H1 (cell line): ENCODE results near the gene FBXO2. TPM values are rescaled to one million over a fixed set of nuclear protein-coding genes. Genes with fewer than 3 reads are reported as not detected.

Experiments
- CTCF ChIA-PET: fragments of 300-600 bp; sonication (Branson Sonifier 250); formaldehyde crosslinking; loops from one replicate; lab custom pipeline; 2021; ENCODE audit not compliant: partially characterized antibody; lab: Charles Lee
- POLR2A ChIA-PET: fragments of 300-600 bp; sonication (Branson Sonifier 250); formaldehyde crosslinking; loops from one replicate; lab custom pipeline; 2021; ENCODE audit warnings: inconsistent platforms; ENCODE audit not compliant: partially characterized antibody; lab: Charles Lee
- DNase-seq, 2 experiments: peaks; one replicate each; pipeline versions ENCODE4 v3.0.0 to v3.0.0-alpha.2; 2010 to 2022; ENCODE audit warnings: low spot score in 2 of 2, low read depth in 1 of 2, mixed read lengths in 1 of 2
- FAIRE-seq: peaks from 2 replicates; lab custom pipeline; 2011; peaks lifted over from hg19 to GRCh38; lab: Jason Lieb, UNC
- H2AFZ ChIP-seq: 2 replicates; pipeline ENCODE4 v1.8.1; 2012; ENCODE audit warnings: low read length, inconsistent platforms
- H2AK5ac ChIP-seq: 2 replicates; pipeline ENCODE4 v1.6.1; 2013; ENCODE audit warnings: low read depth, low read length
- H2BK120ac ChIP-seq: replicated peaks from 2 replicates; pipeline ENCODE3; 2013; ENCODE audit warnings: low read depth, low read length, inconsistent platforms
- H2BK12ac ChIP-seq: 2 replicates; pipeline ENCODE4 v1.6.1; 2013; ENCODE audit warnings: low read depth, low read length
- H2BK15ac ChIP-seq: 2 replicates; pipeline ENCODE4 v1.6.1; 2013; ENCODE audit warnings: low read length
- H2BK20ac ChIP-seq: 2 replicates; pipeline ENCODE4 v1.6.1; 2013; ENCODE audit warnings: low read length
- H2BK5ac ChIP-seq: 2 replicates; pipeline ENCODE4 v1.6.1; 2013; ENCODE audit warnings: low read depth, low read length
- H3K14ac ChIP-seq: 2 replicates; pipeline ENCODE4 v1.6.1; 2013; ENCODE audit warnings: inconsistent platforms; ENCODE audit not compliant: insufficient read length
- H3K18ac ChIP-seq: 2 replicates; pipeline ENCODE4 v1.6.1; 2013; ENCODE audit warnings: low read length; ENCODE audit errors: extremely low read depth
- H3K23ac ChIP-seq: 2 replicates; pipeline ENCODE4 v1.6.1; 2013; ENCODE audit warnings: inconsistent platforms; ENCODE audit not compliant: insufficient read length
- H3K23me2 ChIP-seq: 2 replicates; pipeline ENCODE4 v1.6.1; 2013; ENCODE audit warnings: low read depth, low read length
- H3K27ac ChIP-seq: 2 replicates; pipeline ENCODE4 v1.6.1; 2011; ENCODE audit warnings: low read depth, low read length, inconsistent platforms
- H3K27me3 ChIP-seq, 4 experiments: replicated peaks in 1 of 4; 1 replicate in 1 of 4; 2 replicates in 3 of 4; pipeline versions ENCODE4 v1.6.1 to v1.8.1; 2011 to 2013; ENCODE audit warnings: low read length in 3 of 4, mild to moderate bottlenecking in 3 of 4, inconsistent platforms in 2 of 4, mixed read lengths in 2 of 4, moderate library complexity in 1 of 4; ENCODE audit not compliant: control insufficient read depth in 3 of 4, insufficient read depth in 3 of 4; ENCODE audit errors: extremely low read depth in 1 of 4
- H3K36me3 ChIP-seq, 4 experiments: 2 replicates each; pipeline versions ENCODE4 v1.6.1 to v1.8.1; 2011 to 2013; ENCODE audit warnings: mild to moderate bottlenecking in 4 of 4, low read length in 3 of 4, moderate library complexity in 2 of 4, control low read depth in 1 of 4, inconsistent platforms in 1 of 4; ENCODE audit not compliant: insufficient read depth in 4 of 4, control insufficient read depth in 2 of 4
- H3K4ac ChIP-seq: replicated peaks from 2 replicates; pipeline ENCODE3; 2013; ENCODE audit warnings: low read length, low read depth, mixed read lengths, inconsistent platforms; ENCODE audit not compliant: insufficient read length
- H3K4me1 ChIP-seq, 4 experiments: replicated peaks in 1 of 4; 1 replicate in 1 of 4; 2 replicates in 3 of 4; pipeline versions ENCODE4 v1.6.1 to v1.8.1; 2011 to 2013; ENCODE audit warnings: low read length in 3 of 4, inconsistent platforms in 2 of 4, mixed read lengths in 1 of 4; ENCODE audit not compliant: insufficient read depth in 4 of 4, control insufficient read depth in 3 of 4
- H3K4me2 ChIP-seq, 2 experiments: 2 replicates each; pipeline versions ENCODE4 v1.6.1 to v1.8.1; 2011 to 2013; ENCODE audit warnings: low read depth in 2 of 2, low read length in 2 of 2, control low read depth in 1 of 2, inconsistent platforms in 1 of 2, mild to moderate bottlenecking in 1 of 2; ENCODE audit not compliant: insufficient read depth in 1 of 2
- H3K4me3 ChIP-seq, 4 experiments: fragments of 200-600, 300-600 bp in 1 of 4; sonication (generic), shearing (Covaris generic), sonication (Bioruptor Twin) in 1 of 4; 2 replicates each; pipeline versions ENCODE4 v1.5.1 to v1.8.1; 2011 to 2016; ENCODE audit warnings: low read length in 4 of 4, low read depth in 3 of 4, control low read depth in 2 of 4, inconsistent platforms in 2 of 4, mild to moderate bottlenecking in 2 of 4, mixed read lengths in 1 of 4, moderate library complexity in 1 of 4; ENCODE audit not compliant: insufficient read depth in 2 of 4; ENCODE audit errors: extremely low read depth in 1 of 4
- H3K56ac ChIP-seq: replicated peaks from 2 replicates; pipeline ENCODE3; 2013; ENCODE audit warnings: low read depth, mild to moderate bottlenecking, mixed read lengths, low read length, inconsistent platforms; ENCODE audit not compliant: insufficient read length
- H3K79me1 ChIP-seq: 2 replicates; pipeline ENCODE4 v1.6.1; 2013; ENCODE audit warnings: low read depth, low read length, control low read depth
- H3K79me2 ChIP-seq, 2 experiments: 2 replicates each; pipeline versions ENCODE4 v1.6.1 to v1.8.1; 2012 to 2013; ENCODE audit warnings: low read length in 2 of 2, mild to moderate bottlenecking in 2 of 2, inconsistent platforms in 1 of 2; ENCODE audit not compliant: insufficient read depth in 2 of 2, control insufficient read depth in 1 of 2
- H3K9ac ChIP-seq, 4 experiments: replicated peaks in 1 of 4; 1 replicate in 1 of 4; 2 replicates in 3 of 4; pipeline versions ENCODE4 v1.6.1 to v1.8.1; 2011 to 2013; ENCODE audit warnings: low read depth in 3 of 4, low read length in 3 of 4, control low read depth in 2 of 4, mild to moderate bottlenecking in 2 of 4, moderate library complexity in 2 of 4, inconsistent platforms in 1 of 4; ENCODE audit errors: extremely low read depth in 1 of 4
- H3K9me3 ChIP-seq, 2 experiments: 2 replicates each; pipeline versions ENCODE4 v1.6.1 to v1.8.1; 2012 to 2013; ENCODE audit warnings: mild to moderate bottlenecking in 2 of 2, moderate library complexity in 2 of 2, control low read depth in 1 of 2, inconsistent platforms in 1 of 2, low read depth in 1 of 2, low read length in 1 of 2, mixed read lengths in 1 of 2; ENCODE audit not compliant: insufficient read depth in 2 of 2
- H4K20me1 ChIP-seq, 2 experiments: replicated peaks in 1 of 2; 2 replicates each; pipeline versions ENCODE3 to v1.8.1; 2011 to 2013; ENCODE audit warnings: inconsistent platforms in 2 of 2, low read length in 2 of 2, mild to moderate bottlenecking in 1 of 2; ENCODE audit not compliant: insufficient read depth in 2 of 2, control insufficient read depth in 1 of 2
- H4K5ac ChIP-seq: 2 replicates; pipeline ENCODE4 v1.6.1; 2013; ENCODE audit warnings: low read length, low read depth, mixed read lengths, inconsistent platforms; ENCODE audit not compliant: insufficient read length
- H4K8ac ChIP-seq: 2 replicates; pipeline ENCODE4 v1.8.0; 2013; ENCODE audit warnings: mild to moderate bottlenecking, moderate library complexity, low read length, inconsistent platforms; ENCODE audit not compliant: insufficient read depth; ENCODE audit errors: extremely low read depth
- H4K91ac ChIP-seq: replicated peaks from 2 replicates; pipeline ENCODE3; 2013; ENCODE audit warnings: low read length, mixed read lengths, inconsistent platforms; ENCODE audit not compliant: insufficient read length
- ASH2L ChIP-seq: fragments of 200-600, 300-600 bp; sonication (generic); IDR thresholded peaks from one replicate; pipeline ENCODE4 v1.7.1; 2017; ENCODE audit warnings: low read length
- CEBPB ChIP-seq: IDR thresholded peaks from 2 replicates; pipeline ENCODE4 v1.6.1; 2012; ENCODE audit warnings: low read depth, low read length
- CHD2 ChIP-seq: IDR thresholded peaks from 2 replicates; pipeline ENCODE4 v1.6.1; 2012; ENCODE audit warnings: low read length, improper control_type of control experiment
- HDAC2 ChIP-seq, 2 experiments: fragments of 300-600 bp in 1 of 2; sonication (generic) in 1 of 2; IDR thresholded peaks; 2 replicates each; pipeline ENCODE4 v1.6.1; 2011 to 2012; ENCODE audit warnings: low read depth in 2 of 2, low read length in 2 of 2, mild to moderate bottlenecking in 2 of 2, moderate library complexity in 2 of 2, borderline replicate concordance in 1 of 2, inconsistent platforms in 1 of 2
- JUND ChIP-seq: IDR thresholded peaks from 2 replicates; pipeline ENCODE4 v1.6.1; 2011; ENCODE audit warnings: mild to moderate bottlenecking, improper control_type of control experiment, low read length
- MAX ChIP-seq: IDR thresholded peaks from 2 replicates; pipeline ENCODE4 v1.6.1; 2012; ENCODE audit warnings: inconsistent platforms
- PHF8 ChIP-seq: fragments of 200-600 bp; sonication (generic); conservative IDR thresholded peaks from 2 replicates; pipeline ENCODE4 v1.7.1; 2012; ENCODE audit warnings: low read depth, mild to moderate bottlenecking, inconsistent platforms, low read length, moderate library complexity
- POLR2A ChIP-seq, 2 experiments: IDR thresholded peaks; 1 replicate in 1 of 2; 2 replicates in 1 of 2; pipeline ENCODE4 v1.6.1; 2011; ENCODE audit warnings: low read depth in 2 of 2, low read length in 2 of 2, mild to moderate bottlenecking in 2 of 2; ENCODE audit errors: control extremely low read depth in 1 of 2
- POU5F1 ChIP-seq: IDR thresholded peaks from 2 replicates; pipeline ENCODE4 v1.6.1; 2011; ENCODE audit warnings: low read depth, mild to moderate bottlenecking, low read length, moderate library complexity
- RXRA ChIP-seq: IDR thresholded peaks from 2 replicates; pipeline ENCODE4 v1.6.1; 2011; ENCODE audit warnings: low read depth, mild to moderate bottlenecking, low read length, moderate library complexity; ENCODE audit not compliant: insufficient read depth
- SIN3A ChIP-seq, 2 experiments: IDR thresholded peaks in 1 of 2; conservative IDR thresholded peaks in 1 of 2; 2 replicates each; pipeline ENCODE4 v1.6.1; 2011 to 2012; ENCODE audit warnings: low read length in 2 of 2, improper control_type of control experiment in 1 of 2, low read depth in 1 of 2, mild to moderate bottlenecking in 1 of 2
- SIRT6 ChIP-seq: IDR thresholded peaks from one replicate; pipeline ENCODE4 v1.7.1; 2012; ENCODE audit warnings: low read length, inconsistent platforms
- TEAD4 ChIP-seq: IDR thresholded peaks from 2 replicates; pipeline ENCODE4 v1.6.1; 2012; ENCODE audit warnings: low read depth, low read length, inconsistent platforms, mixed read lengths
- YY1 ChIP-seq: IDR thresholded peaks from 2 replicates; pipeline ENCODE4 v1.6.1; 2011; ENCODE audit warnings: low read depth, mild to moderate bottlenecking, low read length
- WGBS, 2 experiments: shearing (Covaris generic) in 1 of 2; methylation state at CpG; one replicate each; pipeline versions ENCODE4 v1.1.6 to v1.1.7; 2013 to 2015; ENCODE audit warnings: low lambda C conversion rate in 2 of 2, mixed read lengths in 2 of 2, inconsistent platforms in 1 of 2, low coverage in 1 of 2, missing lambda C conversion rate in 1 of 2; ENCODE audit not compliant: insufficient replicate concordance in 2 of 2, insufficient coverage in 1 of 2, insufficient read length in 1 of 2; ENCODE audit errors: extremely low coverage in 1 of 2, missing lambda C conversion rate in 1 of 2; 5-methylcytosine and 5-hydroxymethylcytosine counted together
- polyA plus RNA-seq, 7 experiments: library from polyadenylated mRNA; depleted of rRNA in 3 of 7; stranded (reverse) in 5 of 7; unstranded in 2 of 7; fragments of >200 nt in 5 of 7; fragments of 200-250 nt in 2 of 7; gene quantifications; 1 replicate in 5 of 7; 2 replicates in 1 of 7; 4 replicates in 1 of 7; pipeline versions ENCODE4 v1.2.1 to v1.2.3, GENCODE V29; 2011 to 2013; ENCODE audit warnings: missing spikeins in 2 of 7, mixed read lengths in 2 of 7
- total RNA-seq: library from RNA; stranded (reverse); fragmentation: NEBNext Ultra II Directional; extraction: Animal tissue kit (Norgen Biotek cat#: 25700); gene quantifications from 2 replicates; pipeline ENCODE4 v1.2.1, GENCODE V29; 2021

Gene FBXO2
- total and polyA plus RNA-seq, 2 of the 8 experiments (the other 6 are each of a cell fraction or from before 2014, with no cell fraction given): 51.3 to 57.9 TPM

GRCh38 chr1:11610629-11611180 lies 43.5 kb downstream of the FBXO2 start:
- Histone ChIP-seq H2AK5ac (no peak overlapping the region), H2BK5ac (no peak overlapping the region), H3K4me1 (no peaks in the 10 kb centered on the region), H2BK20ac (no peak overlapping the region), H3K56ac (no peak overlapping the region), H3K27ac (no peak overlapping the region), H3K14ac (no peak overlapping the region), H4K8ac (no peak overlapping the region), H3K36me3 (no peaks in the 10 kb centered on the region), H2BK120ac (no peak overlapping the region), H3K9ac (no peak overlapping the region), H3K23ac (no peak overlapping the region), H3K18ac (no peak overlapping the region), H3K27me3 (no peaks in the 10 kb centered on the region), H3K23me2 (no peaks in the 10 kb centered on the region), H3K4me3 (no peak overlapping the region), H2BK12ac (no peak overlapping the region), H3K79me1 (no peaks in the 10 kb centered on the region), H4K5ac (no peak overlapping the region), H3K79me2 (no peaks in the 10 kb centered on the region), H4K91ac (no peak overlapping the region), H2BK15ac (no peak overlapping the region), H4K20me1 (no peaks in the 10 kb centered on the region), H2AFZ (no peak overlapping the region), H3K4ac (no peak overlapping the region), H3K9me3 (peaks cover 0 to 2% of the 10 kb centered on the region in 2 experiments; a peak in 1 of 4 replicates), H3K4me2 (no peak overlapping the region)
- FAIRE-seq: no peak
- ChIA-PET CTCF (interaction anchor here (1.1 to 4.9 kb wide), 7 partner anchors 11 to 132 kb away, joined by 3 to 32 read pairs (median 7); partner anchors contain the start of gene DISP3), POLR2A (interaction anchor here (1.7 kb wide), 1 partner anchor 15 kb away, joined by 4 read pairs; no protein-coding TSS in a partner anchor)
- 58% methylated on average over 5 of the region's 6 CpGs; no CpG with 5 or more reads in 1 of the 2 experiments for WGBS, 2 experiments
- DNase-seq: no peak
- TF ChIP-seq PHF8: no peak
- TF ChIP-seq CEBPB: no peak
- no peak for TF ChIP-seq TEAD4
- TF ChIP-seq POLR2A (IDR thresholded peaks at IDR 0.05; ENCODE audit: control extremely low read depth in 1 of 2, low read depth in 2 of 2, low read length in 2 of 2): no peak
- no peak for TF ChIP-seq JUND
- TF ChIP-seq SIN3A (conservative IDR thresholded peaks at IDR 0.05 in 1 of 2, IDR thresholded peaks at IDR 0.05 in 1 of 2; ENCODE audit: low read depth in 1 of 2, low read length in 2 of 2): no peak
- no peak for TF ChIP-seq MAX
- TF ChIP-seq SIRT6: no peak
- no peak for TF ChIP-seq CHD2
- TF ChIP-seq ASH2L: no peak
- TF ChIP-seq RXRA: no peak
- TF ChIP-seq POU5F1: no peak
- no peak for TF ChIP-seq HDAC2 (IDR thresholded peaks at IDR 0.05; ENCODE audit: borderline replicate concordance in 1 of 2, low read depth in 2 of 2, low read length in 2 of 2)
- no peak for TF ChIP-seq YY1
